Hypothalamus (tissue), 51 donors: Measurements from ENCODE around the gene HMOX1.

Experiments used
- DNase-seq, 51 donors: peaks; one replicate each; lab custom pipeline; 2025; lab: John Stamatoyannopoulos, UW

HMOX1 gene

DNA sequence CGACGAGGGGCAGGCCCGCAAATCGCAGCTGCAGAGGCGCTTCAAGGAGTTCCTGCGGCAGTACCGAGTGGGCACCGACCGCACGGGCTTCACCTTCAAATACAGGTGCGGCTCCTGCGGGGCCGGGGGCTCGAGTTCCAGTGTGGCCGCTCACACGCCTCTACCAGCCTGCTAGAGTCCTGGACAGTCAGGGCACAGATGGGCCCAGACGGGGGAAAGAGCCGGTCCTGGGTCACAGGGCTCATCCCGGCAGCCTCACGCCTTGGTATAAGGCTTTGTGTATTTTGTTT, 19.6 kb downstream of the HMOX1 start:
- no peak for DNase-seq

DNA sequence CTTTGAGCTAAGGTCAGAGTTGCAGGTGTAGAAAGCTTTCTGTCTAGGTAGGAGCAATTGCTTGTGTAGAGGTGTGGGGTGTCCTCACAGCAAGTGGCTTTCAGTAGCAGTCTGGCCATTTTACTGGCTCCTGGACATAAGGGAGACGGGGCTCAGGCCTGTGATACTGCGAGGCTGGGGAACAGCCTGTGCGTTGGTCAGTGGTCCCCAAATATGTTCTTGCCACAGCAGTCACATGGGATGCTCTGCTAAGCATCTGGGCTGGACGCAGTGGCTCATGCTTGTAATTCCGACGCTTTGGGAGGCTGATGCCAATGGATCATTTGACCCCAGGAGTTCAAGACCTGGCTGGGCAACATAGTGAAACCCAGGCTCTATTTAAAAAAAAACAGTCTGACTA, 21.0 kb downstream of the HMOX1 start:
- no peak for DNase-seq

DNA sequence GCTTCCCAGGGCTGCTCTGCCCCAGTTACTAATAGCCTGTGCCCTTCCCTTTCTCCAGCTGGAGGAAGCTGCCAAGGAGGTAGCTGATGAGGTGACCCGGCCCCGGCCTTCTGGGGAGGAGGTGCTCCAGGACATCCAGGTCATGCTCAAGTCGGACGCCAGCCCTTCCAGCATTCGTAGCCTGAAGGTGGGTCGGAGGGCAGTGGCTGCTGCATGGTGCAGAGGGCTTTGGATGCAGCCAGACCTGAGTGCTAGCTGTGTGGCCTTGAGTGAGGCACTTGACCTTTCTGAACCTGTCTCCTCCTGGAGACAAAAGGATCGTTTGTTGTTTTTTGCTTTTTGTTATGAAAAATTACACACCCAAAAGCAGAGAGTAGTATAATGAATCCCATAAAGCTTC, 22.5 kb downstream of the HMOX1 start:
- no peak for DNase-seq

DNA sequence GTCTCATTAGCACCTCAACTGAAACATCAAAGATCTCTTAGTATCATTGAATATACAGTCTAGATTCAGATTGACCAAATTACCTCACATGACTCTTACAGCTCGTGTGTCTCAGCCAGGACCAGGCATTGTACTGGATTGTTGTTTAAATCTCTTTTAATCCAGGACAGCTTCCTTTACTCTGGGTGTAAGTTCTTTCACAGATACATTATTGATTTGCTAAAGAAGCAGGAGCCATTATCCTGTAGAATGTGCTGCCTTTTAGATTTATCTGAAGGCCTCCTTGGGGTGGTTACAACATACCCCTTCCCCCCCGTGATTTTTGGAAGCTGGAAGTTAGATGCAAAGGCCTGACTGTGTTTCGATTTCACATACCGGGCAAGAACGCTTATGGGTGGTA, 23.3 kb downstream of the HMOX1 start:
- no peak for DNase-seq

DNA sequence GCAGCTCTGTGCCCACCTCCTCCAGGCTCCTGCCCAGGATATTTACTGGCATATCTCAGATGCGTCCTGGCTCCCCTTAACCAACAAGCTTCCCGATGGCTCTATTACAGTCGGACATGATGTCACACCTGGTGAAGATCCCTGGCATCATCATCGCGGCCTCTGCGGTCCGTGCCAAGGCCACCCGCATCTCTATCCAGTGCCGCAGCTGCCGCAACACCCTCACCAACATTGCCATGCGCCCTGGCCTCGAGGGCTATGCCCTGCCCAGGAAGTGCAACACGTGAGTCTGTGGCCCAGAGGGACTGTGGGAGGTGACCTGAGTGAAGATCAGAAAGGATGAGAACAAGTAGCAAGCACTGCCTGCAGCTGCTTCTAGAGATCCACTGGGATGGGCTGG, 25.5 kb downstream of the HMOX1 start:
- DNase-seq: no peak

DNA sequence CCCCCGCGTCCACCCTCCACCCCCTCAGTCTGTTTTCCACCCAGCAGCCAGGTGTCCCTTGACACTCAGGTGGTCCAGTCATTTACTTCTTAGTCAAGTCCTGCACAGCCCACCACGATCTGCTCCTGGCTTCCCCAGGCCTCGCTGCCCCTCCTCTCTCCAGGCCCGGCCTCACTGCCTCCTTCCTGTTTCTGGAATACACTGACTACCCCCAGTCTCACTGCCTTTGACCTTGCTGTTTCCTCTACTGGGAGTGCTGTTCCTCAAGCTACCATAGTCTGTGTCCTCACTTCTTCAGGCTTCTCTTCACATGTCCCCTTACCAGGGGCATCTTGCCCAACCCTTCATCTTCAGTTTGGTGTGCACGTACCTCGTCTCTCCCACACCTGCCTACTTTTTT, 26.5 kb downstream of the HMOX1 start:
- DNase-seq: no peak

DNA sequence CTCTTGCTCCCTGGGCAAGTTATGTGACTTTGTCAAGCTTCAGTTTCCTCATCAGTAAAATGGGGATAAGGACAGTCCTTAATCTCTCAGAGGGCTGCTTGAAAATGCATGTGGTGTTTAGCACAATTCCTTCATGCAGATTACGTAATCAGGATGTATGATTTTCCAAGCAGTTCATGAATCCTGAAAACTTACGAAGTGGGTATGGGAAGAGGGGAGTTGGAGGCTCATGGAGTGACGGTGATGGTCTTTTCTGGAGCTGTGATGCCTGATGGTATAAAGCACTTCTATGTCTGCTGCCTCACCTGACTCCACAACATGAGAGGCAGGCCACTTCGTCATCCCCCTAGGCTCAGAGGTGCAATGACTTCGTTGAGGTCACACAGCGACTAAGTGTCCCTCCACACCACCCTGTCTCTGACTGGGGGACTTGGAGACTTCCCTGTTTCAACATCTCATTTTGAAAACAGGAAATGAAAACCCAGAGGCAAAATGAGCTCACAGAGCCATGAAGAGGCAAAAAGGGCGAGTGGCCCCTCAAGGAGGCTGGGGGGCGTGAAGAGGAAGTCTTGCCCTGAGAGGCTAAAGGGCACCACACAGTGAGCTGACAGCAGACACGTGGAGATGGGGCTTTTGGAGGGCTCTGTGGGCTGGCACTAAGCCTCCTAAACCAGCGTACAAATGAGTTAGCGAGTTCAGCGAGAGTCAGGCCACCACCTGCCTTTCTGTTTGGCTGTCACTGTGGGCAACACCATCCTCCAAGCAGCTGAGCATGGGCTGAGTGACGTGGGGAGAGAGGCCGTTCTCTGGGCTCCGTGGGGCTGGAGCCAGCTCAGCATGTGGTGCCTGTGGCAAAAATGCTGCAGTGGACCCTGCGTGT, 29.1 kb downstream of the HMOX1 start:
- DNase-seq: peak in 25 of 51 donors; percentile 5 to 58 (median 26)

DNA sequence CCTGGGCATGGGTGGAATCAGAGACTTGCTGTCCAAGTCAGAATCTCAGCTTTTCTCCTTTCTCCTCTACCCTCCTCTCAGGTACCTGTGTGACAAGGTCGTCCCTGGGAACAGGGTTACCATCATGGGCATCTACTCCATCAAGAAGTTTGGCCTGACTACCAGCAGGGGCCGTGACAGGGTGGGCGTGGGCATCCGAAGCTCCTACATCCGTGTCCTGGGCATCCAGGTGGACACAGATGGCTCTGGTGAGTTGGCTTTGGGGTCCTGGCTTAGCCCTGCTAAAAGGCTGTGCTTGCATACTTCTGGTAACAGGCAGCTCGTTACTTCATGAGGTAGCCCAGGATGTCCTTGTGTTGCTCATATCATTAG, 29.8 kb downstream of the HMOX1 start:
- DNase-seq: no peak

DNA sequence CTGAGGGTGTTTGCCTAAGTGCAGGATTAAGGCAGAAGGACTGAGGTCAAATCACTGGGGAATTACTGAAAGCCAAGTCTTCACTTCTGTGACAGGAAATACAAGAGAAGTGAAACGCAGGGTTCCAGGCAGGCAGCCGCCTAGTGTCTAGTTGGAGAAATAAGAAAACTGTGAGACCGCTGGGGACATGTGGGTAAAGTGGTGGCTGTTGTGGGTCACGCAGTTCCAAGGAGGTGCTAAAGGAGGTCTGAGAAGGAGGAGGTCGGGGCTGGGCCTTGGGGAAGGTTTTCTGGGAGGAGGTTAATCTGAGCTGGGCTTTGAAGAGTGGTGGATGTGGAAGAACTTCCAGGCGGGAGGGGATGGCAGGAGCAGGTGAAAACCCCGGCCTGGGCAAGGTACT, 30.2 kb downstream of the HMOX1 start:
- no peak for DNase-seq

DNA sequence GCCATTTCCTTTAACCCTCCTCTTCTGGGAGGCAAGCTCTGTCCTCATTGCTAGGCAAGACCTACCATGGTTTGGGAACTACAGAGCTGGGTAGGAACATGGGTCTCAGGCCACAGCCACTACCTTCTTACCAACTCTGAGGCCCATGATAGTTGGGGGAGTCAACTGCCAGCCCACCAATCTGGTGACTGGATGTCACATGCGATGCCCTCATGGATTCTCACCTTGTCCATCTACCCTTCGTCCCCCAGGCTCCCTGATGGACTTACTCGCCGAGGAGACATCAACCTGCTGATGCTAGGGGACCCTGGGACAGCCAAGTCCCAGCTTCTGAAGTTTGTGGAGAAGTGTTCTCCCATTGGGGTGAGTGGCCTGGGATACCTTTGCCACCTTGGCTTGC, 32.7 kb downstream of the HMOX1 start:
- no peak for DNase-seq

DNA sequence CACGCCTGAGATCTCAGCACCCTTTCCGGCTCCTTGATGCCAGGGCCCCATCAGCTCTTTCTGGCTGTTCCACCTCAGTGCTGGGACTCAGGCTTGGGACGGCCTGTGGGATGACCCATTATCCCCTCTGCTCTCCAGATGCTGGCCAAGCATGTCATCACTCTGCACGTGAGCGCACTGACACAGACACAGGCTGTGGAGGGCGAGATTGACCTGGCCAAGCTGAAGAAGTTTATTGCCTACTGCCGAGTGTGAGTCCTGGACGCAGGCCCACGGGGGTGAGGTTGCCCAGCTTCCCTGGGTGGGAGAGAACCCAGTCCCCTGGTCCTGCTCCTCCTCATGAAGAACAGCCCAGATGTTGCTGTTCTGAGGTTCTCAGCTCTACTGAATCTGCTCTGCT, 36.7 kb downstream of the HMOX1 start:
- no peak for DNase-seq

DNA sequence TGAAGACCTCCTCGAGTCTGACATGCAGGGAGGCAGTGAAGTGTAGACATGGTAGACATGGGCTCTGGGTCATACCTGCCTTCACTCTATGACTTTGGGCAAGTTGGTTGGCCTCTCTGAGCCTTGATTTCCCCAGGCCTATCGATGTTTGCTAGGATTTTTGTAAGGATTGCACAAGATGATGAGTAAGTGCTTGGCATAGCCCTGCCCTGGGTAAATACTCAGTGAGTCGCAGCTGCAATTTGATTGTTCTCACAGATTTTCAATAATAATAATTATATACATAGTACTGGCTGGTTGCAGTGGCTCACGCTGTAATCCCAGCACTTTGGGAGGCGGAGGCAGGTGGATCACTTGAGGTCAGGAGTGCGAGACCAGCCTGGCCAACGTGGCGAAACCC, 37.2 kb downstream of the HMOX1 start:
- DNase-seq: no peak

DNA sequence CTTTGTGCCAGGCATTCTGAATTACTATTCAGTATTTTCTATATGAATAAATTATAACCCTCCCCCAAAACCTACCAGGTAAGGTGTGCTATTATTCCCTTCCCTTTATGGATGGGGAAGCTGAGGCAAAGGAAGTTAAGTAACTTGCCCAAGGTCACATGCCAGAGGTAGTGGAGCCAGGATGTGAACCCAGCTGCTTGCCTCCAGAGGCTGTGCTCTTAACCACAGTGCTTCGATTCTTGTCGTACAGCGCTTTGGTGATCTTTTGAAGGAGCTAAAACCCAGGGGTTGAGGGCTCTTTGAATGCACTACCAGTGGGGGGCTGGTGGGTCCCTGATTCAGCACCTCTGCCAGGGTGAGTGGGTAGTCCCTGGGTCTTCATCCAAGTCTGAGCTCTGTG, 37.8 kb downstream of the HMOX1 start:
- DNase-seq: no peak

DNA sequence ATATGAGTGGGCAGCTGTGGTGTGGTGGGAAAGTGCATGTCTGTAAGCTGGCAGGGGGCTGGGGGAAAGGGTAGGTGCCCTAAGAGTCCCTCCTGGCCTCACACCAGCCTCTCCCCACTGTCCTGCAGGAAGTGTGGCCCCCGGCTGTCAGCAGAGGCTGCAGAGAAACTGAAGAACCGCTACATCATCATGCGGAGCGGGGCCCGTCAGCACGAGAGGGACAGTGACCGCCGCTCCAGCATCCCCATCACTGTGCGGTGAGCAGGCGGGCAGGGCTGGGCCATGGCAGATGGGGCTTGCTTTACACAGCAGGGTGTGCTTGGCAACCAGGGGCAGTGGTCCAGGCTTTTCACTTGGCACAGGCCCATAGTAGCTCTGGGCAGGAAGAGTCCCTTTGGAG, 38.9 kb downstream of the HMOX1 start:
- no peak for DNase-seq

DNA sequence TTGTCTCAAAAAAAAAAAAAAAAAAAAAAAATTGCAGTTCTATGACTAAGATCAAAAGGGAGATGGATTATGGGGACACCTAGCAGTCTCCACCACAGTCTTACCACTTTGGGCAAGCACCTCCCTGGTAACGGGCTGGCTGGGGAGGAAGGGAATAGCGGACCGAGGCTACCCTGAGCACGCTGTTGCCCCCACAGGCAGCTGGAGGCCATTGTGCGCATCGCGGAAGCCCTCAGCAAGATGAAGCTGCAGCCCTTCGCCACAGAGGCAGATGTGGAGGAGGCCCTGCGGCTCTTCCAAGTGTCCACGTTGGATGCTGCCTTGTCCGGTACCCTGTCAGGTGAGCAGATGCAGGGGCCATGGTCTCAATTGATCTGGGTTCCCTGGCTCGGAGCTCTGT, 40.2 kb downstream of the HMOX1 start:
- DNase-seq: no peak

DNA sequence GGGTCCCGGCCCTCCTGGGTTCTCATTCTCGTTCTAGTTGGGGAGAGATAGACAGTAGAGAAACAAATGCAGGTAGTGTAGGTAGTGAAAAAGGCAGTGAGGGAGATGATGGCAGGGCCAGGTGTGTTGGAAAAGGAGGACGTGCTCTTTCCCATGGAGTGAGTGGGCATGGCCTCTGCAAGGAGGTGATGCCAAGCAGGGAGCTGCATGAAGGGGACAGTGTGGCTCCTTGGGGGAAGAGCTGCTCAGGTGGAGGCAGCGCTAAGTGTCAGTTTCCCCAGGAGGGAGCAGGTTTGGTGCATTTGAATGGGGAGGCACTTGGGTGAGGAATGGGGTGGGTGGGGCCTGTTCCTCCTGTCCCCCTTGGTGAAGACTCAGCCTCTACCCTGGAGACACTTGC, 41.2 kb downstream of the HMOX1 start:
- DNase-seq: no peak

DNA sequence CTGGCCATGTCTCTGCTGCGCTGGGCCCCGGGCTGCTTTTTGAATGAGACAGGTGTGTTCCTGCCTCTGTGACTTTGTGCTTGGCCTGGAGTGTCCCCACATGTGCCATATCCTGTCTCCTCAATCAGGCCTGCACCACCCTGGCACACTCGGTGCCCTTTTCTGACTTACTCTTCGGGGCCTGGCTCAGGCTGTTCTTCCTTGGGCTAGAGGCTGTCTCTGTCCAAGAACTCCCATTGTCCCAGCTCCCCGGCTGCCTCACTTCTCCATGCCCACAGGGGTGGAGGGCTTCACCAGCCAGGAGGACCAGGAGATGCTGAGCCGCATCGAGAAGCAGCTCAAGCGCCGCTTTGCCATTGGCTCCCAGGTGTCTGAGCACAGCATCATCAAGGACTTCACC, 42.0 kb downstream of the HMOX1 start:
- DNase-seq: no peak

DNA sequence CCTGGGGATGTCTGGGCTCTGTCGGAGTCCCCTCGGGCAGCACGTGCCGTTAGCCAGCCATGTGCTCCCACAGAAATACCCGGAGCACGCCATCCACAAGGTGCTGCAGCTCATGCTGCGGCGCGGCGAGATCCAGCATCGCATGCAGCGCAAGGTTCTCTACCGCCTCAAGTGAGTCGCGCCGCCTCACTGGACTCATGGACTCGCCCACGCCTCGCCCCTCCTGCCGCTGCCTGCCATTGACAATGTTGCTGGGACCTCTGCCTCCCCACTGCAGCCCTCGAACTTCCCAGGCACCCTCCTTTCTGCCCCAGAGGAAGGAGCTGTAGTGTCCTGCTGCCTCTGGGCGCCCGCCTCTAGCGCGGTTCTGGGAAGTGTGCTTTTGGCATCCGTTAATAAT, 43.2 kb downstream of the HMOX1 start:
- no peak for DNase-seq

DNA sequence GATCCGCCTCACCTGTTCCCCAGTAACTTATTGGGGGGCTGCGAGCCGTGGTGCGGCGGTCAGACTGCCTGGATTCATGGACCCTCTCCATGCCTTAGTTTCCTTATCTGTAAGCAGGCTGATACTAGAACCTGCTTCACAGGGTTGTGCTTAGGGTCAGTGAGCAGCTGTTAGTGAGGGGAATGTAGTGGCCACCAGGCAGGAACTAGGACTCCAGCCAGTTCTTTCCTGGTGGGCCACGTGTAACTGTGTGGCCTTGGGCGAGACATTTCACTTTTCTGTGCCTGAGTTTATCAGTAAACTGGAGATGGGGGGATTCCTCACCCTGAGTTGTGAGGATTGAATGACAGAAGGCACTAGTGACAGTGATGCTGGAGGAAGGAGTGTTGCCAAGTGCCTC, 43.9 kb downstream of the HMOX1 start:
- no peak for DNase-seq

DNA sequence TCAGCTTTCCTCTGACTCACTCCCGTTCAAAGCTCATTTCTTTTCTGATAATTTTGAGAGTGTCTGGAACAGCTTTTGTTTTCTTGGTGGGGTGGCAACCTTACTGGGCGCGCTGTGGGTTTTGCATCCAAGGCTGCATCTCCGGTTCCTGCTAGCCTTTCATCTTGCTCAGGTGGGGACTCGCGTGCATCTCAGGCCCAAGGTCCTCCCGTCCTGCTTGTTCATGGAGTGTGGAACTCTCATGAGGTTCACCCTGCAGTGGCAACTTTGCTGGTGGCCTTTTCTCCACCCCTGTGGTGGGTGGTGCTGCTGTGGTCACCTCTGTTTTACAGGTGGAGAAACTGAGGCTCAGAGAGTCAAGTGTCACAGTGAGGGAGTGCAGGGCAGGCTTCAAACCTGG, 44.6 kb downstream of the HMOX1 start:
- no peak for DNase-seq

DNA sequence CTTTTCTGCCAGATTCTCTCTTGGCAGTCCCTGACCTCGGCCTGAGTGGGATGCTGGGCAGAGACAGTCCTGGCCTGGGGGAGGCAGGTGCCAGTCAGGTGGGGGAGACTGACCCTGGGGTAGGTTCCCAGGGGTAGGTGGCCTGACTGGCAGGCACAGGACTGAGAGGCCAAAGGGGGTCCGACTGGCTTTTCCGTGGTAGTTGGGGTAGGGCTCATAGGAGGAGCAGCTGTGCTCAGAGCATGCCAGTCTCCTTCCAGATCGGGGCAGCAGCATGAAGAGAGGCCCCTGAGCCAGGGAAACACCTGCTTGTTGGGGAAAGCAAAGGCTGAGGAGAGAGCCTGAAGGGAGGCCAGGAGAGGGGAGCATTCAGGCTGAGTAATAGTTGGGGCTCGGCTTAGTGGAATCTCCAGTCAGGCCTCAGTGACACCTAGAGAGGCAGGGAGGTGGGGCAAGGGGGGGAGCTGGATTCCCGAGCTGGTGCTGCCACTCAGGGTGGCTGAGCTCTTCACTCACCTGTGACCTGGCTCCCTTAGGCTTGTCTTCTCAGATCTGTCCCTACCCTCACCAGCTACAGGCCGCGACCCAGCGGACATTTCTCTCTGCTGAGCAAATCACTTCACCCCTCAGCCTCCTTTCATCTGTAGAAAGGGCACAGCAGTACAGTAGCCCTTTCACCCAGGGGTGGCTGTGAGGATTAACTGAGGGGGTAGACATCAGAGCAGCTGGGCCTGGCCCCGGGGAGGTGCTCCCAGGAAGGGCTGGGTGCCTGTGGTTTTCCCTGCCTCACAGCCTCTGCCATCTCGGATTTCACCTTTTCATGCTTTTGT, 45.3 kb downstream of the HMOX1 start:
- DNase-seq: no peak

DNA sequence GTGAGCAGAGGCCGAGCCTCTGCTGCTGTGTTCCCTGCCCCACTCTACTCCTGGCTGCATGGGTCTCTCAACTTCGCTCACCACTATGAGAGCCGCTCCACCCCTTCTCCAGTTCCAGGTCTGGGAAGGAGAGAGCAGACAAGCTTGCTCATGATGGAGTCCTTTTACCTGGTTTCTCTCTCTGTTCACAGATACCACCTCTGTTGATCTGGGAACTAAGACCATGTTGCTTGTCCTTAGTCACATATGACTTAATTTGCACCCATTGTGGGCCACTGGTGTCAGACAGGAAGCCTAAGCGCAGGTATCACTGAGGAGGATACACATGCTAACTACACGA, 45.9 kb downstream of the HMOX1 start:
- DNase-seq: no peak

DNA sequence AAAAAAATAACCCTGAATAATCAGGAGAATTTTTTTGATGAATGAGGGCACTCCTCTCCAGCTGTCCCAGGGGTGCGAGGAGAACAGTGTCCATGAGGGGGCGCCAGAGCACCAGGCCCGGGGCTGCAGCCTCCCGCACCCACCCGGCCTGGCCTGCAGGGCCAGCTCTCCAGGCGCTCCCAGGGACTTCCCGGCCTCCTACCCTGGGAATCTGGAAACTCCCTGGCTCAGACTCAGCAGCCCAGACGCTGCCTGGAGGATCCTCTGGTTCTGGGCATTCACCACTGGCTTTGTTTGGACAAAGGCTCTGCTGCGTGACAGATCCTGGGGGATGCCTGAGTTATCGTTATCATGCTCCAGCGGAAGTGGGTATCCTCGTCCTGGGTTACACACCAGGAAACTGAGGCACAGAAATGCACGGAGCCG, 50.0 kb downstream of the HMOX1 start:
- peak; percentile 4 to 89 (median 68) for DNase-seq
